Neural cell (in vitro differentiated cells): Measurements from ENCODE around the gene ID4. TPM values are rescaled to one million over a fixed set of nuclear protein-coding genes. Genes with fewer than 3 reads are reported as not detected.

Source experiments
- H2AFZ ChIP-seq: fragments of 200-600, 300-800 bp; sonication (generic), shearing (Covaris generic); 2 replicates; pipeline ENCODE4 v1.6.0; 2014; ENCODE audit warnings: low read depth, mild to moderate bottlenecking, antibody characterized with exemption, low read length, moderate library complexity
- H3F3A ChIP-seq: fragments of 200-600 bp; shearing (Covaris generic); 2 replicates; pipeline ENCODE4 v1.6.1; 2016; ENCODE audit warnings: mild to moderate bottlenecking, moderate library complexity, mixed read lengths, antibody characterized with exemption, low read length; ENCODE audit not compliant: insufficient read depth, poor library complexity, severe bottlenecking
- H3K27ac ChIP-seq: fragments of 200-600, 300-800 bp; sonication (generic), shearing (Covaris generic); 2 replicates; pipeline ENCODE4 v1.5.1; 2014; ENCODE audit warnings: mild to moderate bottlenecking, low read length, moderate library complexity
- H3K27me3 ChIP-seq: fragments of 300-800, 200-600 bp; sonication (generic), shearing (Covaris generic); 2 replicates; pipeline ENCODE4 v1.6.0; 2014; ENCODE audit warnings: mild to moderate bottlenecking, low read depth, low read length, moderate library complexity; ENCODE audit not compliant: insufficient read depth
- H3K36me3 ChIP-seq: fragments of 300-800, 200-600 bp; sonication (generic), shearing (Covaris generic); 2 replicates; pipeline ENCODE4 v1.5.1; 2014; ENCODE audit warnings: mild to moderate bottlenecking, antibody characterized with exemption, low read length, moderate library complexity; ENCODE audit not compliant: insufficient read depth
- H3K4me2 ChIP-seq: fragments of 300-800, 200-600 bp; sonication (generic), shearing (Covaris generic); 2 replicates; pipeline ENCODE4 v1.6.0; 2014; ENCODE audit warnings: mild to moderate bottlenecking, low read length
- H3K4me3 ChIP-seq: fragments of 300-800, 200-600 bp; sonication (generic), shearing (Covaris generic); 2 replicates; pipeline ENCODE4 v1.5.1; 2014; ENCODE audit warnings: mild to moderate bottlenecking, low read length, moderate library complexity
- H3K79me2 ChIP-seq: fragments of 200-600 bp; shearing (Covaris generic); replicated peaks from 2 replicates; pipeline ENCODE4 v1.6.0; 2014; ENCODE audit warnings: mild to moderate bottlenecking, low read length, moderate library complexity; ENCODE audit not compliant: insufficient read depth
- H3K9ac ChIP-seq: fragments of 300-800, 200-600 bp; sonication (generic), shearing (Covaris generic); 2 replicates; pipeline ENCODE4 v1.6.1; 2016; ENCODE audit warnings: mild to moderate bottlenecking, low read length, mixed read lengths
- H3K9me2 ChIP-seq: fragments of 200-600 bp; shearing (Covaris generic); 2 replicates; pipeline ENCODE4 v1.6.1; 2016; ENCODE audit warnings: mild to moderate bottlenecking, low read length, mixed read lengths; ENCODE audit not compliant: insufficient read depth
- H3K9me3 ChIP-seq: fragments of 200-600, 300-800 bp; sonication (generic), shearing (Covaris generic); 2 replicates; pipeline ENCODE4 v1.6.1; 2016; ENCODE audit warnings: mild to moderate bottlenecking, mixed run types, low read length, moderate library complexity, mixed read lengths
- H4K20me1 ChIP-seq: fragments of 200-600 bp; shearing (Covaris generic); 2 replicates; pipeline ENCODE4 v1.6.1; 2016; ENCODE audit warnings: mild to moderate bottlenecking, mixed run types; ENCODE audit not compliant: insufficient read depth
- EP300 ChIP-seq: fragments of 450-650 bp; conservative IDR thresholded peaks from 2 replicates; pipeline ENCODE4 v1.6.1; 2014; ENCODE audit warnings: antibody characterized with exemption, mild to moderate bottlenecking, moderate library complexity; ENCODE audit not compliant: poor library complexity, severe bottlenecking
- EZH2 ChIP-seq: fragments of 200-600, 300-800 bp; shearing (Covaris generic), sonication (generic); IDR thresholded peaks from 2 replicates; pipeline ENCODE4 v1.6.1; 2014; ENCODE audit warnings: antibody characterized with exemption, low read length, borderline replicate concordance, mild to moderate bottlenecking; ENCODE audit not compliant: insufficient read depth, poor library complexity, severe bottlenecking
- MXI1 ChIP-seq: fragments of 450-650 bp; conservative IDR thresholded peaks from 2 replicates; pipeline ENCODE4 v1.6.1; 2014; ENCODE audit warnings: antibody characterized with exemption, mild to moderate bottlenecking; ENCODE audit not compliant: poor library complexity, severe bottlenecking
- POLR2AphosphoS5 ChIP-seq: IDR thresholded peaks from 2 replicates; pipeline ENCODE4 v1.6.1; 2012
- RAD21 ChIP-seq: fragments of 450-650 bp; conservative IDR thresholded peaks from 2 replicates; pipeline ENCODE4 v1.6.1; 2014; ENCODE audit warnings: antibody characterized with exemption, mild to moderate bottlenecking, moderate library complexity
- SMC3 ChIP-seq: fragments of 450-650 bp; conservative IDR thresholded peaks from 2 replicates; pipeline ENCODE4 v1.6.1; 2014; ENCODE audit warnings: antibody characterized with exemption, mild to moderate bottlenecking, moderate library complexity; ENCODE audit not compliant: poor library complexity
- TAF1 ChIP-seq: IDR thresholded peaks from 2 replicates; pipeline ENCODE4 v1.6.1; 2012; ENCODE audit warnings: low read depth
- polyA plus RNA-seq: library from polyadenylated mRNA; depleted of rRNA; stranded (reverse); fragments of >200 nt; gene quantifications from 2 replicates; pipeline ENCODE4 v1.2.3, GENCODE V29; 2014
- TF ChIP-seq, protein P1 (sequence below): fragments of 450-650 bp; IDR thresholded peaks from 2 replicates; pipeline ENCODE4 v1.5.1; 2014; ENCODE audit warnings: antibody characterized with exemption, mild to moderate bottlenecking, moderate library complexity; ENCODE audit not compliant: poor library complexity, severe bottlenecking
- TF ChIP-seq, protein P2 (sequence below): IDR thresholded peaks from 2 replicates; pipeline ENCODE4 v1.6.1; 2012; ENCODE audit warnings: borderline replicate concordance

Gene ID4
- polyA plus RNA-seq, 1 donor from 2014 or later: 506 TPM

- TF ChIP-seq EP300 (no peak), SMC3 (no peak), RAD21 (no peak), EZH2 (no peak), MXI1 (no peak), TAF1 (no peak), POLR2AphosphoS5 (no peak)
- TF ChIP-seq, protein P1, sequence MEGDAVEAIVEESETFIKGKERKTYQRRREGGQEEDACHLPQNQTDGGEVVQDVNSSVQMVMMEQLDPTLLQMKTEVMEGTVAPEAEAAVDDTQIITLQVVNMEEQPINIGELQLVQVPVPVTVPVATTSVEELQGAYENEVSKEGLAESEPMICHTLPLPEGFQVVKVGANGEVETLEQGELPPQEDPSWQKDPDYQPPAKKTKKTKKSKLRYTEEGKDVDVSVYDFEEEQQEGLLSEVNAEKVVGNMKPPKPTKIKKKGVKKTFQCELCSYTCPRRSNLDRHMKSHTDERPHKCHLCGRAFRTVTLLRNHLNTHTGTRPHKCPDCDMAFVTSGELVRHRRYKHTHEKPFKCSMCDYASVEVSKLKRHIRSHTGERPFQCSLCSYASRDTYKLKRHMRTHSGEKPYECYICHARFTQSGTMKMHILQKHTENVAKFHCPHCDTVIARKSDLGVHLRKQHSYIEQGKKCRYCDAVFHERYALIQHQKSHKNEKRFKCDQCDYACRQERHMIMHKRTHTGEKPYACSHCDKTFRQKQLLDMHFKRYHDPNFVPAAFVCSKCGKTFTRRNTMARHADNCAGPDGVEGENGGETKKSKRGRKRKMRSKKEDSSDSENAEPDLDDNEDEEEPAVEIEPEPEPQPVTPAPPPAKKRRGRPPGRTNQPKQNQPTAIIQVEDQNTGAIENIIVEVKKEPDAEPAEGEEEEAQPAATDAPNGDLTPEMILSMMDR: no peak
- TF ChIP-seq, protein P2, sequence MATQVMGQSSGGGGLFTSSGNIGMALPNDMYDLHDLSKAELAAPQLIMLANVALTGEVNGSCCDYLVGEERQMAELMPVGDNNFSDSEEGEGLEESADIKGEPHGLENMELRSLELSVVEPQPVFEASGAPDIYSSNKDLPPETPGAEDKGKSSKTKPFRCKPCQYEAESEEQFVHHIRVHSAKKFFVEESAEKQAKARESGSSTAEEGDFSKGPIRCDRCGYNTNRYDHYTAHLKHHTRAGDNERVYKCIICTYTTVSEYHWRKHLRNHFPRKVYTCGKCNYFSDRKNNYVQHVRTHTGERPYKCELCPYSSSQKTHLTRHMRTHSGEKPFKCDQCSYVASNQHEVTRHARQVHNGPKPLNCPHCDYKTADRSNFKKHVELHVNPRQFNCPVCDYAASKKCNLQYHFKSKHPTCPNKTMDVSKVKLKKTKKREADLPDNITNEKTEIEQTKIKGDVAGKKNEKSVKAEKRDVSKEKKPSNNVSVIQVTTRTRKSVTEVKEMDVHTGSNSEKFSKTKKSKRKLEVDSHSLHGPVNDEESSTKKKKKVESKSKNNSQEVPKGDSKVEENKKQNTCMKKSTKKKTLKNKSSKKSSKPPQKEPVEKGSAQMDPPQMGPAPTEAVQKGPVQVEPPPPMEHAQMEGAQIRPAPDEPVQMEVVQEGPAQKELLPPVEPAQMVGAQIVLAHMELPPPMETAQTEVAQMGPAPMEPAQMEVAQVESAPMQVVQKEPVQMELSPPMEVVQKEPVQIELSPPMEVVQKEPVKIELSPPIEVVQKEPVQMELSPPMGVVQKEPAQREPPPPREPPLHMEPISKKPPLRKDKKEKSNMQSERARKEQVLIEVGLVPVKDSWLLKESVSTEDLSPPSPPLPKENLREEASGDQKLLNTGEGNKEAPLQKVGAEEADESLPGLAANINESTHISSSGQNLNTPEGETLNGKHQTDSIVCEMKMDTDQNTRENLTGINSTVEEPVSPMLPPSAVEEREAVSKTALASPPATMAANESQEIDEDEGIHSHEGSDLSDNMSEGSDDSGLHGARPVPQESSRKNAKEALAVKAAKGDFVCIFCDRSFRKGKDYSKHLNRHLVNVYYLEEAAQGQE: no peak
- Histone ChIP-seq H4K20me1 (no peaks in the 10 kb centered on the region), H3K27me3 (no peaks in the 10 kb centered on the region), H3F3A (peaks cover 13% of the 10 kb centered on the region), H2AFZ (peak overlapping the region; percentile 42), H3K36me3 (no peaks in the 10 kb centered on the region), H3K9ac (peak overlapping the region; percentile 82), H3K9me3 (no peaks in the 10 kb centered on the region), H3K27ac (peak overlapping the region; percentile 98), H3K79me2 (no peaks in the 10 kb centered on the region), H3K4me2 (peak overlapping the region; percentile 89), H3K9me2 (no peaks in the 10 kb centered on the region), H3K4me3 (peak overlapping the region; percentile 59)
These were observed 29.9 kb downstream of the ID4 start for GRCh38 chr6:19866985-19867627.

DNA sequence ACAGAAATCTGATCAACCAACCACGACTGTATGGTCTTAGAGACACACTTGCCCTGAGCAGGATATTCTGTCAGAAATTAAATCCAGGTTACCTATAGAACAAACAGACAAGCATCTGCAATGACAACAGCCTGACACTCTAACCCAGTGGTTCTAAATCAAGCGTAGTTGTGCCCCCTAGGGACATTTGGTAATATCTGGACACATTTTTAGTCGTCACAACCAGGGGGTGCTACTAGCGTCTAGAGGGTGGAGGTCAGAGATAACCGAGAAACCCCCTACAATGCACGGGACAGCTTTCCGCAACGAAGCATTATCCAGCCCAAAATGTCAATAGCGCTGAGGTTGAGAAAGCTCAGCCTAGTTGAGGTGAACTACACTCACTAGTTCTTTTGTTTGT is 32.3 kb downstream of the ID4 start:
- H2AFZ ChIP-seq: no peak overlapping the region
- H3K9me2 ChIP-seq: no peaks in the 10 kb centered on the region
- H3K27me3 ChIP-seq: no peaks in the 10 kb centered on the region
- H3K9ac ChIP-seq: no peak overlapping the region
- H3K27ac ChIP-seq: no peak overlapping the region
- no peaks in the 10 kb centered on the region for H3K9me3 ChIP-seq
- no peaks in the 10 kb centered on the region for H3K79me2 ChIP-seq
- no peak overlapping the region for H3K4me3 ChIP-seq
- no peaks in the 10 kb centered on the region for H3K36me3 ChIP-seq
- H4K20me1 ChIP-seq: no peaks in the 10 kb centered on the region
- no peak overlapping the region for H3K4me2 ChIP-seq
- TF ChIP-seq MXI1 (no peak), EP300 (no peak), SMC3 (no peak), POLR2AphosphoS5 (no peak), TAF1 (no peak), EZH2 (no peak)
- TF ChIP-seq, protein P2: no peak
- peaks cover 4% of the 10 kb centered on the region for H3F3A ChIP-seq
